Measurements from ENCODE around the gene USP27X. TPM values are rescaled to one million over a fixed set of nuclear protein-coding genes. Genes with fewer than 3 reads are reported as not detected.

Gene USP27X
- total and polyA plus RNA-seq, 2 of the 4 experiments (the other 2 are of a cell fraction) = 2.7 to 6.3 TPM

DNA sequence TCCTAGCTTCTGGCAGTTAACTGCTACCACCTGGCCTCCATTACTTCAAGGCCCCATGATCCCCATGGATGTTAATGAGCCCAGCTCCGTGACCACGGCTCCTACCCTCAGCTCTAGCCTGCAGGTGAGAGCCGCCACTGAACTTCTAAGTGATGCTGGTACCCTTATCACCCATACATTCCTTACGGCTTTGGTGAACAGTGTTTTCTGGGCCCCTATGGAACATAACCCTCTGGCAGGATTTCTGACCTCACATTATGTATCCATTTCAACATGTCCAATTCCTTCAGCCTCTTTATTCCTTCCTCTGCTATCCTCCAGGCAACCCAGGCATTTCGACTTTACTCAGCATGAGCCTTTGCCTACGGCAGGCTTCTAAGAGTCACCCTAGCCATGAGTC, 25.6 kb upstream of the USP27X start:
- POLR2A ChIA-PET (ENCODE audit: unreplicated experiment) = no interaction called here
- H3K23ac ChIP-seq (ENCODE audit: low read depth, low read length) = no peak overlapping the region
- H4K20me1 ChIP-seq (ENCODE audit: insufficient read depth, low read length) = no peaks in the 10 kb centered on the region
- CTCF ChIA-PET = no interaction called here
- H3K14ac ChIP-seq (replicated peaks; ENCODE audit: low read depth, low read length) = no peak overlapping the region
- H3K36me3 ChIP-seq (ENCODE audit: control insufficient read depth, insufficient read depth, low read length) = no peaks in the 10 kb centered on the region
- no peaks in the 10 kb centered on the region for H3K4me1 ChIP-seq (ENCODE audit: control insufficient read depth, insufficient read depth, low read length)
- H4K91ac ChIP-seq (ENCODE audit: insufficient read depth, low read depth, low read length) = no peak overlapping the region
- no peak overlapping the region for H3K9ac ChIP-seq (ENCODE audit: low read depth, low read length)
- no peak overlapping the region for H3K27ac ChIP-seq (ENCODE audit: insufficient read depth, low read length)
- H3K56ac ChIP-seq (ENCODE audit: extremely low read depth, insufficient read depth, low read length) = no peak overlapping the region
- H3K27me3 ChIP-seq (ENCODE audit: control insufficient read depth, insufficient read depth, low read length) = peaks cover 8% of the 10 kb centered on the region
- H3K4ac ChIP-seq (ENCODE audit: low read depth, low read length) = no peak overlapping the region
- no peaks in the 10 kb centered on the region for H3K9me1 ChIP-seq (ENCODE audit: insufficient read depth, low read length)
- BruUV-seq (replicated peaks) = no TSS peak
- WGBS, 2 experiments (ENCODE audit: extremely low coverage in 2 of 2, insufficient read length in 1 of 2) = 67% methylated on average over 1 of the region's 6 CpGs; no CpG with 5 or more reads in 1 of the 2 experiments
- ATAC-seq (ENCODE audit: low read depth) (no peak), DNase-seq (no peak)
- no peak overlapping the region for H4K8ac ChIP-seq (ENCODE audit: low read depth in 2 of 2, low read length in 2 of 2)
- no peak overlapping the region for H2BK15ac ChIP-seq (ENCODE audit: low read depth, low read length)
- H2BK120ac ChIP-seq (ENCODE audit: low read depth, low read length) = no peak overlapping the region
- no peak for TF ChIP-seq RFX5 (IDR thresholded peaks at IDR 0.05; ENCODE audit: low read depth, low read length)
- no peak for TF ChIP-seq RAD21 (IDR thresholded peaks at IDR 0.05; ENCODE audit: low read length)
- TF ChIP-seq SMC3 (IDR thresholded peaks at IDR 0.05; ENCODE audit: low read depth, low read length) = no peak
- TF ChIP-seq FOS (IDR thresholded peaks at IDR 0.05; ENCODE audit: low read depth, low read length) = no peak
- TF ChIP-seq NFE2L2 (IDR thresholded peaks at IDR 0.05; ENCODE audit: low read depth, low read length) = no peak
- TF ChIP-seq BHLHE40 (IDR thresholded peaks at IDR 0.05; ENCODE audit: low read depth, low read length) = no peak
- no peak for TF ChIP-seq RCOR1 (IDR thresholded peaks at IDR 0.05; ENCODE audit: insufficient replicate concordance, low read length)
- TF ChIP-seq POLR2A (IDR thresholded peaks at IDR 0.05; ENCODE audit: low read depth, low read length) = no peak
- no peak for TF ChIP-seq MAZ (IDR thresholded peaks at IDR 0.05; ENCODE audit: borderline replicate concordance, low read depth, low read length)
- TF ChIP-seq MXI1 (IDR thresholded peaks at IDR 0.05; ENCODE audit: borderline replicate concordance, low read depth, low read length) = no peak
- TF ChIP-seq, protein P1, sequence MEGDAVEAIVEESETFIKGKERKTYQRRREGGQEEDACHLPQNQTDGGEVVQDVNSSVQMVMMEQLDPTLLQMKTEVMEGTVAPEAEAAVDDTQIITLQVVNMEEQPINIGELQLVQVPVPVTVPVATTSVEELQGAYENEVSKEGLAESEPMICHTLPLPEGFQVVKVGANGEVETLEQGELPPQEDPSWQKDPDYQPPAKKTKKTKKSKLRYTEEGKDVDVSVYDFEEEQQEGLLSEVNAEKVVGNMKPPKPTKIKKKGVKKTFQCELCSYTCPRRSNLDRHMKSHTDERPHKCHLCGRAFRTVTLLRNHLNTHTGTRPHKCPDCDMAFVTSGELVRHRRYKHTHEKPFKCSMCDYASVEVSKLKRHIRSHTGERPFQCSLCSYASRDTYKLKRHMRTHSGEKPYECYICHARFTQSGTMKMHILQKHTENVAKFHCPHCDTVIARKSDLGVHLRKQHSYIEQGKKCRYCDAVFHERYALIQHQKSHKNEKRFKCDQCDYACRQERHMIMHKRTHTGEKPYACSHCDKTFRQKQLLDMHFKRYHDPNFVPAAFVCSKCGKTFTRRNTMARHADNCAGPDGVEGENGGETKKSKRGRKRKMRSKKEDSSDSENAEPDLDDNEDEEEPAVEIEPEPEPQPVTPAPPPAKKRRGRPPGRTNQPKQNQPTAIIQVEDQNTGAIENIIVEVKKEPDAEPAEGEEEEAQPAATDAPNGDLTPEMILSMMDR (conservative IDR thresholded peaks at IDR 0.05; ENCODE audit: low read depth, low read length) = no peak
- no peak for TF ChIP-seq CHD1 (IDR thresholded peaks at IDR 0.05; ENCODE audit: low read depth, low read length)
- TF ChIP-seq CEBPB (IDR thresholded peaks at IDR 0.05; ENCODE audit: low read depth, low read length) = no peak
- TF ChIP-seq, protein P2, sequence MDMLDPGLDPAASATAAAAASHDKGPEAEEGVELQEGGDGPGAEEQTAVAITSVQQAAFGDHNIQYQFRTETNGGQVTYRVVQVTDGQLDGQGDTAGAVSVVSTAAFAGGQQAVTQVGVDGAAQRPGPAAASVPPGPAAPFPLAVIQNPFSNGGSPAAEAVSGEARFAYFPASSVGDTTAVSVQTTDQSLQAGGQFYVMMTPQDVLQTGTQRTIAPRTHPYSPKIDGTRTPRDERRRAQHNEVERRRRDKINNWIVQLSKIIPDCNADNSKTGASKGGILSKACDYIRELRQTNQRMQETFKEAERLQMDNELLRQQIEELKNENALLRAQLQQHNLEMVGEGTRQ (IDR thresholded peaks at IDR 0.05; ENCODE audit: low read depth, low read length) = no peak
- TF ChIP-seq, protein P3, sequence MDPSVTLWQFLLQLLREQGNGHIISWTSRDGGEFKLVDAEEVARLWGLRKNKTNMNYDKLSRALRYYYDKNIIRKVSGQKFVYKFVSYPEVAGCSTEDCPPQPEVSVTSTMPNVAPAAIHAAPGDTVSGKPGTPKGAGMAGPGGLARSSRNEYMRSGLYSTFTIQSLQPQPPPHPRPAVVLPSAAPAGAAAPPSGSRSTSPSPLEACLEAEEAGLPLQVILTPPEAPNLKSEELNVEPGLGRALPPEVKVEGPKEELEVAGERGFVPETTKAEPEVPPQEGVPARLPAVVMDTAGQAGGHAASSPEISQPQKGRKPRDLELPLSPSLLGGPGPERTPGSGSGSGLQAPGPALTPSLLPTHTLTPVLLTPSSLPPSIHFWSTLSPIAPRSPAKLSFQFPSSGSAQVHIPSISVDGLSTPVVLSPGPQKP (IDR thresholded peaks at IDR 0.05; ENCODE audit: borderline replicate concordance, low read depth, low read length) = no peak
- TF ChIP-seq MAFK (IDR thresholded peaks at IDR 0.05; ENCODE audit: low read depth, low read length) = no peak
- H3K4me3 ChIP-seq (ENCODE audit: insufficient read depth, low read depth, low read length) = no peak overlapping the region
- no peak overlapping the region for H3K4me2 ChIP-seq (ENCODE audit: low read depth, low read length)
- no peak overlapping the region for H2BK20ac ChIP-seq (ENCODE audit: low read depth, low read length)
- dilution Hi-C loops (cut with HindIII; ENCODE audit: low sequenced_read_pairs, unreplicated experiment) (no loop called here), intact Hi-C loops (cut with micrococcal nuclease) (no loop called here), in situ Hi-C loops (cut with MboI; ENCODE audit: low sequenced_read_pairs) (no loop called here)
- H3K18ac ChIP-seq (ENCODE audit: low read depth, low read length) = no peak overlapping the region
- H2AK9ac ChIP-seq (replicated peaks; ENCODE audit: low read depth, low read length, poor library complexity) = no peak overlapping the region
- H4K5ac ChIP-seq (ENCODE audit: low read depth, low read length) = no peak overlapping the region
- H2AK5ac ChIP-seq (ENCODE audit: low read depth, low read length) = no peak overlapping the region
- H2BK5ac ChIP-seq (ENCODE audit: low read depth, low read length, poor library complexity, severe bottlenecking) = no peak overlapping the region
- H3K79me1 ChIP-seq (ENCODE audit: low read depth in 1 of 2, low read length in 2 of 2) = no peaks in the 10 kb centered on the region
- H2AFZ ChIP-seq (replicated peaks; ENCODE audit: low read length, poor library complexity) = no peak overlapping the region
- H3K9me3 ChIP-seq (ENCODE audit: control insufficient read depth, insufficient read depth, low read length) = no peaks in the 10 kb centered on the region
